VCaP (cell line): Measurements from ENCODE around the gene ATXN2.

Source experiments
- H3K27ac ChIP-seq: fragments of 450-650 bp; 2 replicates; pipeline ENCODE4 v1.5.1; 2017
- TF ChIP-seq, protein P1 (sequence below): fragments of 450-650 bp; conservative IDR thresholded peaks from 2 replicates; pipeline ENCODE4 v1.5.1; 2017; ENCODE audit warnings: mild to moderate bottlenecking, moderate library complexity

Gene ATXN2

DNA sequence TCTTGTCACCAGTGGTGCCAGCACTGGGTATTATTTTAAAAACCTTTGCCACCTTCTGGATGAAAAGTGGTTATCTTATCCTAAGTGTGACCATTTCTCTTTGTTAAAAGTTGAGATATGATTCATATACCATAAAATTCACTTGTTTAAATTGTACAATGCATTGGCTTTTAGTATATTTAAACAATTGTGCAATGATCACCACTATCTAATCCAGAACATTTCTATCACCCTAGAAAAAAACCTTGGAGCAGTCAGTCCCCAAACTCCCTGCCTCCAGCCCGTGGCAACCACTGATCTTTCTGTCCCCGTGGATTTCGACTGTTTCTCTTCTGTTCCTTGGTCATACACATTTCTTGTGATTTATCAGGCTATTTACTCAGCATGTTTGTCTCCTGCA lies 165.1 kb downstream of the ATXN2 start:
- H3K27ac ChIP-seq = no peak overlapping the region

GRCh38 chr12:111431772-111432171 lies 167.3 kb downstream of the ATXN2 start:
- TF ChIP-seq, protein P1, sequence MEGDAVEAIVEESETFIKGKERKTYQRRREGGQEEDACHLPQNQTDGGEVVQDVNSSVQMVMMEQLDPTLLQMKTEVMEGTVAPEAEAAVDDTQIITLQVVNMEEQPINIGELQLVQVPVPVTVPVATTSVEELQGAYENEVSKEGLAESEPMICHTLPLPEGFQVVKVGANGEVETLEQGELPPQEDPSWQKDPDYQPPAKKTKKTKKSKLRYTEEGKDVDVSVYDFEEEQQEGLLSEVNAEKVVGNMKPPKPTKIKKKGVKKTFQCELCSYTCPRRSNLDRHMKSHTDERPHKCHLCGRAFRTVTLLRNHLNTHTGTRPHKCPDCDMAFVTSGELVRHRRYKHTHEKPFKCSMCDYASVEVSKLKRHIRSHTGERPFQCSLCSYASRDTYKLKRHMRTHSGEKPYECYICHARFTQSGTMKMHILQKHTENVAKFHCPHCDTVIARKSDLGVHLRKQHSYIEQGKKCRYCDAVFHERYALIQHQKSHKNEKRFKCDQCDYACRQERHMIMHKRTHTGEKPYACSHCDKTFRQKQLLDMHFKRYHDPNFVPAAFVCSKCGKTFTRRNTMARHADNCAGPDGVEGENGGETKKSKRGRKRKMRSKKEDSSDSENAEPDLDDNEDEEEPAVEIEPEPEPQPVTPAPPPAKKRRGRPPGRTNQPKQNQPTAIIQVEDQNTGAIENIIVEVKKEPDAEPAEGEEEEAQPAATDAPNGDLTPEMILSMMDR = no peak
- no peak overlapping the region for H3K27ac ChIP-seq

More for the DNA sequence above, 165.1 kb downstream of the ATXN2 start:
- TF ChIP-seq, protein P1 = no peak

DNA sequence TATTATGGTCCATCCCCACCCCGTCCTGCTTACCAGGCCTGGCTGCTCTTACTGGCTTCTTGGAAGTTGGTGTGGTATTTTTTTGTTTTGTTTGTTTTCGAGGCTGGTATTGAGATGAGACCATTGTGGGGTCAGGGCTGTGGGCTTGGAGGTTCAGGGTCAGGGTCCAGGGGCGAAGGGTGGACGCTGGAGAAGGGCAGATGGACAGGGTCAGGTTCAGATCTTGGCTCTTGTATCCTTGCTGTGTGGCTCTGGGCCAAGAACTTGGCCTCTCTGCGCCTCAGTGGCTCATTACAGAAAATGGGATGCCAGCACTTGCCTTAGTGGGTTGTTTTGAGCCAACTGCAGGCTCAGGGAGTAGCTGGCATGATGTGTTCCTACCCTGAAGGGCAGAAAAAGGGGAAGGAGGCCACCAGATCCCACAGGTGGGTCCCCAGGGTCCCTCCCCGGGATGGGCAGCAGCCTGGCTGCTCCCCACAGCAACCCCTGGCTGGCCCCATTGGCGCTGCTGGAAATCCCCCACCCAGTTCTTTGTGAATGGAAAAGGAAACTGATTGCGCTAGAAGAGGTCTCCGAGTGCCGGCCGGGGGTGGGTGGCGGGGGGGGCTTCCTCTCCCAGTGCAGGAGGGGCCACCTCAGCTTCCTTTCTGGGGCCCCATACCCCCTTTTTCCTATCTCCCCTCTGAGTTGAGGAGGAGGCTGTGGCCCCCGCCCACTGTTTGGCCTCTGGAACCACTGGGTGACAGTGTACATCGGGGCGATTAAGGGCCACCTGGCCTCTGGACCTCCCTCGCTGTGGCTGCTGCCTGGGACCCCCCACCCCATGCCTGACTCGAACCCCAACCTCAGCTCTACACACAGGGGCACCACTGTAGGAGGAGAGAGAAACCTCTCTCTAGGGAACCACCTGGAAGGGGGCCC lies 168.4 kb downstream of the ATXN2 start:
- TF ChIP-seq, protein P1 = no peak
- H3K27ac ChIP-seq = no peak overlapping the region

- no peak overlapping the region for H3K27ac ChIP-seq
Measured at GRCh38 chr12:111429828-111430432, 169.2 kb downstream of the ATXN2 start.

GRCh38 chr12:111428728-111429175 lies 170.4 kb downstream of the ATXN2 start:
- no peak overlapping the region for H3K27ac ChIP-seq
- TF ChIP-seq, protein P1 = no peak

More at GRCh38 chr12:111429828-111430432, 169.2 kb downstream of the ATXN2 start:
- TF ChIP-seq, protein P1 = no peak

DNA sequence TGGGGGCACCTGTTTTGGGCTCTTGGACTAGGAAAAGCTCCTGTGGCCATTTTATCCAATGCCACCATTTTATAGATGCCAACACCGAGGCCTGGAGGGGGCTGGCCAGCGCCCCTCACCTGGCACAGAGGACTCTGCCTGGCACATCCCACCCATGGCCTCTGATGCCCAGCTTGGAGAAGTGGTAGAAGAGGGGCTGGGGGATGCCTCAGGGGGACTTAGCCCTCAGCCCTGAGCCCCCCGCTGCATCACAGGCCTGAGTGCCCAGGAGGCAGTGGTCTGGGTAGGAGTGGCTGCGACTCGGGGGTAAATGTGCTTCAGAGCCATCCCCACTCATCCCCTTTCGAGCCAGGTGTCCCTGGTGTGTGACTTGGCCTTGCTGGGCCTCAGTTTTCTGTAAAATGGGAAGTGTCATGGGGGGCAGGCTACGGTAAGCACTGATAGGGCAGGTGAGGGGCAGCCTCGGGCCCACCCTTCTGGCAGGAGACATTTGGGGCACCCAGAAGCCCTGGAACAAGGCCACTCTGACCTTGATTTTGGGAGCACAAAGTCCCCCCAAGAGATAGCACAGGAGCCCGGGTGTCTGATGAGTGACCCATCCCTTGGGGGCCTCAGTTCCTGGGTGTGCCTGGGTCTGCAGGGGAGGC lies 170.9 kb downstream of the ATXN2 start:
- TF ChIP-seq, protein P1 = no peak
- H3K27ac ChIP-seq = no peak overlapping the region

DNA sequence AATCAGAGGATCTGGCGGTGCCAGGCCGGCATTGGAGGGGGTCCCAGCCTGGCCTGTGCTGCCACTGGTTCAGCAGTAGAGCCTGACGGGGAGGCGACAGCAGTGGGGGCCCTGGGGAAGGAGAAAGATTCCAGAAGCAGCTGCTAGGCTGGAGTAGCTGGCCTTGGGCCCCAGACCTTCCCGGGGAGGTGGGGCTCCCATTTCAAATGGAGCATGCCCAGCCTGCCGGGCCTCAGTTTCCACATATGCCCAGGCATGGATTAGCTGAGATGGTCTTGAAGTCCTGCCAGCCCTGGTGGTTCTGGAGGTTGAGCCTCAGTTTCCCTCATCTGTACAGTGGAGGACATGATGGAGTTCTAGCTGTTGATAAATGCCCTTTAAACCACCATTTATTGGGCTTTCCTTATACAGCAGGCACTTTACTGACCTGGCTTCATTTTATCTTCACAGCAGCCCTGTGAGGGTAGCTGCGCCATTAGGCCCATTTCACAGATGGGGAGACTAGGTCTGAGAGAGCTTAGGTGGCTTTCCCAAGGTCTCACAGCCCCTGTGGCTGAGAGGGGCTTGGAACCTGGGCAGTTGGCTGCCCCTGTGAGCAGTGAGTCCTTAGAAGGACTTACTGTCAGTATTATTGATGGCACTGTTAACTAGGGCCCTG lies 171.6 kb downstream of the ATXN2 start:
- TF ChIP-seq, protein P1 = no peak
- H3K27ac ChIP-seq = no peak overlapping the region
